Vagina (tissue), 2 donors: ENCODE data around the gene TRAF2. TPM values are rescaled to one million over a fixed set of nuclear protein-coding genes. Genes with fewer than 3 reads are reported as not detected.

ENCODE experiments used
- DNase-seq, 2 donors: peaks; one replicate each; pipeline ENCODE4 v3.0.0-alpha.2; 2017; ENCODE audit errors: extremely low spot score in 2 of 2
- H3K27ac ChIP-seq: fragments of 200-600 bp; sonication (generic); one replicate; pipeline ENCODE4 v1.5.1; 2019
- H3K27me3 ChIP-seq: fragments of 200-600 bp; sonication (generic); one replicate; pipeline ENCODE4 v1.5.1; 2019
- H3K36me3 ChIP-seq, 2 donors: fragments of 200-600 bp; sonication (generic); one replicate each; pipeline ENCODE4 v1.5.1; 2017 to 2019
- H3K4me1 ChIP-seq: fragments of 200-600 bp; sonication (generic); one replicate; pipeline ENCODE4 v1.5.1; 2019
- H3K4me3 ChIP-seq, 2 donors: fragments of 200-600 bp; sonication (generic); 1 replicate in 1 of 2; 2 replicates in 1 of 2; pipeline ENCODE4 v1.5.1; 2016 to 2019
- H3K9me3 ChIP-seq: fragments of 200-600 bp; sonication (generic); one replicate; pipeline ENCODE4 v1.5.1; 2019
- CTCF ChIP-seq, 3 experiments: fragments of 450-650 bp in 2 of 3; fragments of 200-600 bp in 1 of 3; sonication (generic) in 1 of 3; IDR thresholded peaks; one replicate each; pipeline ENCODE4 v1.5.1; 2017 to 2019; ENCODE audit warnings: antibody characterized with exemption in 3 of 3, mild to moderate bottlenecking in 2 of 3, moderate library complexity in 2 of 3
- POLR2A ChIP-seq, 2 donors: fragments of 450-650 bp; IDR thresholded peaks; one replicate each; pipeline ENCODE4 v1.6.1; 2017; ENCODE audit warnings: antibody characterized with exemption in 2 of 2, mild to moderate bottlenecking in 2 of 2, moderate library complexity in 2 of 2
- POLR2AphosphoS5 ChIP-seq, 2 donors: sonication (generic); formaldehyde crosslinking; IDR thresholded peaks; one replicate each; pipeline ENCODE4 v1.9.0; 2017; ENCODE audit warnings: antibody characterized with exemption in 2 of 2, mild to moderate bottlenecking in 2 of 2, low read depth in 1 of 2; ENCODE audit not compliant: insufficient read depth in 1 of 2
- intact Hi-C: fragments of 100-400 bp; cut with DNase I; formaldehyde crosslinking; loops from one replicate; pipeline ENCODE4 v1.15.1; 2023
- total RNA-seq: library from RNA; depleted of rRNA; stranded (reverse); fragments of >200 nt; gene quantifications from one replicate; pipeline ENCODE4 v1.2.3, GENCODE V29; 2016

Gene TRAF2
- total RNA-seq, 1 donor from 2014 or later, result 12.8 TPM

- Histone ChIP-seq H3K27ac (no peak overlapping the region), H3K4me1 (peaks cover 32% of the 10 kb centered on the region)
- intact Hi-C loops, result loop anchor here (5.0 kb wide), 1 partner anchor 84 kb away; the partner anchor contains the start of gene ABCA2
Observed at GRCh38 chr9:136942881-136943230, 56.5 kb downstream of the TRAF2 start.

GRCh38 chr9:136943291-136944211, 57.2 kb downstream of the TRAF2 start:
- Histone ChIP-seq H3K4me1 (peaks cover 36% of the 10 kb centered on the region), H3K9me3 (no peaks in the 10 kb centered on the region), H3K27ac (peak overlapping the region; percentile 77), H3K27me3 (no peaks in the 10 kb centered on the region), H3K36me3 (peaks cover 0 to 38% of the 10 kb centered on the region in 2 donors), H3K4me3 (peak overlapping the region; percentile 60 to 83)
- no peak for DNase-seq
- intact Hi-C loops, result loop anchor here (2.0 to 5.0 kb wide), 2 partner anchors 84 to 95 kb away; partner anchors contain the start of genes ABCA2 and PHPT1
- TF ChIP-seq POLR2A (IDR thresholded peaks at IDR 0.05), result no peak
- TF ChIP-seq POLR2AphosphoS5 (IDR thresholded peaks at IDR 0.05; ENCODE audit: insufficient read depth in 1 of 2, low read depth in 1 of 2), result peak in 1 of 2 donors; percentile 41
- TF ChIP-seq CTCF (IDR thresholded peaks at IDR 0.05), result no peak

More at GRCh38 chr9:136942881-136943230, 56.5 kb downstream of the TRAF2 start:
- H3K36me3 ChIP-seq, result peaks cover 0 to 38% of the 10 kb centered on the region in 2 donors
- H3K9me3 ChIP-seq, result no peaks in the 10 kb centered on the region
- H3K27me3 ChIP-seq, result no peaks in the 10 kb centered on the region
- no peak for DNase-seq
- TF ChIP-seq CTCF (IDR thresholded peaks at IDR 0.05) (no peak), POLR2A (IDR thresholded peaks at IDR 0.05) (no peak), POLR2AphosphoS5 (IDR thresholded peaks at IDR 0.05; ENCODE audit: insufficient read depth in 1 of 2, low read depth in 1 of 2) (no peak)
- H3K4me3 ChIP-seq, result peak overlapping the region; percentile 60 to 83

GRCh38 chr9:136944212-136944518, 57.8 kb downstream of the TRAF2 start:
- H3K27ac ChIP-seq, result peak overlapping the region; percentile 77
- no peaks in the 10 kb centered on the region for H3K9me3 ChIP-seq
- peak overlapping the region; percentile 60 to 83 for H3K4me3 ChIP-seq
- intact Hi-C loops, result loop anchor here (2.0 to 5.0 kb wide), 2 partner anchors 83 to 95 kb away; partner anchors contain the start of genes ABCA2 and PHPT1
- DNase-seq, result no peak
- H3K36me3 ChIP-seq, result peaks cover 0 to 38% of the 10 kb centered on the region in 2 donors
- H3K27me3 ChIP-seq, result no peaks in the 10 kb centered on the region
- H3K4me1 ChIP-seq, result peaks cover 42% of the 10 kb centered on the region
- no peak for TF ChIP-seq POLR2A (IDR thresholded peaks at IDR 0.05)
- no peak for TF ChIP-seq POLR2AphosphoS5 (IDR thresholded peaks at IDR 0.05; ENCODE audit: insufficient read depth in 1 of 2, low read depth in 1 of 2)
- no peak for TF ChIP-seq CTCF (IDR thresholded peaks at IDR 0.05)

GRCh38 chr9:136944519-136945332, 58.4 kb downstream of the TRAF2 start, which contains the start of the genes C8G and FBXW5:
Gene C8G, plus strand, starts transcription at chr9:136945243. Its CDS starts 78 bp downstream, at chr9:136945321.
Gene FBXW5, minus strand, starts transcription at chr9:136944738. Its CDS starts 655 bp downstream, at chr9:136944083.
- DNase-seq, result no peak
- Histone ChIP-seq H3K4me1 (peaks cover 47% of the 10 kb centered on the region), H3K9me3 (no peaks in the 10 kb centered on the region), H3K4me3 (peak within 1 kb of the TSS; percentile 60 to 83), H3K27me3 (no peaks in the 10 kb centered on the region), H3K36me3 (peaks cover 0 to 37% of the 10 kb centered on the region in 2 donors), H3K27ac (peak within 1 kb of the TSS; percentile 77)
- TF ChIP-seq POLR2A (IDR thresholded peaks at IDR 0.05) (peak in 1 of 2 donors; percentile 54), POLR2AphosphoS5 (IDR thresholded peaks at IDR 0.05; ENCODE audit: insufficient read depth in 1 of 2, low read depth in 1 of 2) (peak; percentile 41 to 74), CTCF (IDR thresholded peaks at IDR 0.05) (peak; percentile 94 to 100 (median 99))
- intact Hi-C loops, result loop anchor here (2.0 to 5.0 kb wide), 2 partner anchors 83 to 96 kb away; partner anchors contain the start of genes ABCA2 and PHPT1
